ENCODE results near the gene RAB34. TPM values are rescaled to one million over a fixed set of nuclear protein-coding genes. Genes with fewer than 3 reads are reported as not detected.

The RAB34 gene
- total and polyA plus RNA-seq, 9 of the 15 experiments (the other 6 are each of a cell fraction or from before 2014, with no cell fraction given): 0.07 to 3.8 (median 0.46) TPM; not detected in 1

- TF ChIP-seq JUN (IDR thresholded peaks at IDR 0.05; ENCODE audit: borderline replicate concordance, low read depth, low read length) (peak; percentile 90), JUN (CRISPR knock-in tag; IDR thresholded peaks at IDR 0.05; ENCODE audit: borderline replicate concordance) (no peak), IRF1 (CRISPR knock-in tag; IDR thresholded peaks at IDR 0.05; ENCODE audit: borderline replicate concordance) (no peak), KLF10 (CRISPR knock-in tag; IDR thresholded peaks at IDR 0.05) (no peak), CBX3 (IDR thresholded peaks at IDR 0.05; ENCODE audit: borderline replicate concordance in 1 of 2, low read length in 2 of 2) (peak in 1 of 2 experiments; percentile 94; a peak in 2 of 3 replicates), CCAR2 (IDR thresholded peaks at IDR 0.05; ENCODE audit: low read depth, low read length) (no peak), RBFOX2 (IDR thresholded peaks at IDR 0.05; ENCODE audit: low read depth, low read length) (0 out of 2 replicates have a peak, but pooled peaks have one; percentile 42), JUND (IDR thresholded peaks at IDR 0.05; ENCODE audit: borderline replicate concordance, low read depth, low read length) (peak; percentile 97), JUND (tag; IDR thresholded peaks at IDR 0.05; ENCODE audit: borderline replicate concordance, low read depth, low read length) (peak; percentile 95; the same call in 2 of the 3 replicates), CREM (IDR thresholded peaks at IDR 0.05; ENCODE audit: low read depth) (peak; percentile 13; the same call in 1 of the 2 replicates), GABPB1 (CRISPR knock-in tag; IDR thresholded peaks at IDR 0.05) (no peak), FOXJ3 (CRISPR knock-in tag; IDR thresholded peaks at IDR 0.05) (no peak), ELF4 (CRISPR knock-in tag; IDR thresholded peaks at IDR 0.05) (0 out of 2 replicates have a peak, but pooled peaks have one; percentile 58), GTF2A2 (tag; IDR thresholded peaks at IDR 0.05) (no peak), ZFP36 (IDR thresholded peaks at IDR 0.05; ENCODE audit: low read depth, low read length, partially characterized antibody) (peak; percentile 76), MXI1 (IDR thresholded peaks at IDR 0.05; ENCODE audit: low read depth, low read length) (no peak), ZNF561 (CRISPR knock-in tag; conservative IDR thresholded peaks at IDR 0.05) (no peak), CUX1 (CRISPR knock-in tag; IDR thresholded peaks at IDR 0.05) (no peak), ZNF668 (CRISPR knock-in tag; IDR thresholded peaks at IDR 0.05) (no peak), ZFX (CRISPR knock-in tag; IDR thresholded peaks at IDR 0.05) (peak; percentile 42; the same call in 1 of the 2 replicates), ZBTB12 (CRISPR knock-in tag; IDR thresholded peaks at IDR 0.05) (no peak), JUNB (CRISPR knock-in tag; conservative IDR thresholded peaks at IDR 0.05) (peak; percentile 13; the same call in 1 of the 2 replicates), IRF2 (CRISPR knock-in tag; IDR thresholded peaks at IDR 0.05) (no peak), XRCC4 (IDR thresholded peaks at IDR 0.05; ENCODE audit: extremely low read depth, insufficient read depth, insufficient read length) (no peak)
Measured at GRCh38 chr17:28735242-28735722, 17.6 kb upstream of the RAB34 start (continued).
